Raji (cell line): ENCODE data around the gene OR13C2.
"Not testable (repeated sequence)": the region's sequence is repeated elsewhere in the genome, so short reads cannot be mapped to it uniquely, and the experiment has no call there.

Experiments used
- POLR2A ChIP-seq: IDR thresholded peaks from 2 replicates; pipeline ENCODE4 v1.6.1; 2011; ENCODE audit warnings: low read depth, low read length, control low read depth; ENCODE audit not compliant: insufficient read depth

The OR13C2 gene

GRCh38 chr9:104605527-104605926, at the start of gene OR13C2:
Gene OR13C2, minus strand, starts transcription at chr9:104605627. Its CDS starts 0 bp downstream, at chr9:104605627.
- not testable (repeated sequence) for TF ChIP-seq POLR2A

GRCh38 chr9:104635456-104635855, 30.0 kb upstream of the OR13C2 start:
- no peak for TF ChIP-seq POLR2A

- TF ChIP-seq POLR2A, result no peak
Measured at GRCh38 chr9:104633976-104634520, 28.6 kb upstream of the OR13C2 start.

GRCh38 chr9:104618104-104618503, 12.7 kb upstream of the OR13C2 start, which contains the start of gene OR13C9:
Gene OR13C9, minus strand, starts transcription at chr9:104618204. Its CDS starts 0 bp downstream, at chr9:104618204.
- TF ChIP-seq POLR2A, result no peak

GRCh38 chr9:104617418-104617817, 12.0 kb upstream of the OR13C2 start:
- no peak for TF ChIP-seq POLR2A

GRCh38 chr9:104611213-104611612, 5.8 kb upstream of the OR13C2 start:
- no peak for TF ChIP-seq POLR2A

- TF ChIP-seq POLR2A, result no peak
Measured at GRCh38 chr9:104608336-104608735, 2.9 kb upstream of the OR13C2 start.

GRCh38 chr9:104606152-104606551, 725 bp upstream of the OR13C2 start:
- TF ChIP-seq POLR2A, result no peak

GRCh38 chr9:104604801-104605200, 626 bp downstream of the OR13C2 start:
- no peak for TF ChIP-seq POLR2A

GRCh38 chr9:104599313-104599712, 6.1 kb downstream of the OR13C2 start, which contains the start of gene OR13C5:
Gene OR13C5, minus strand, starts transcription at chr9:104599413. Its CDS starts 0 bp downstream, at chr9:104599413.
- not testable (repeated sequence) for TF ChIP-seq POLR2A

GRCh38 chr9:104589626-104590025, 15.8 kb downstream of the OR13C2 start:
- TF ChIP-seq POLR2A, result no peak

GRCh38 chr9:104586496-104587180, 18.8 kb downstream of the OR13C2 start:
- no peak for TF ChIP-seq POLR2A

- TF ChIP-seq POLR2A, result no peak
Measured at GRCh38 chr9:104580562-104580961, 24.9 kb downstream of the OR13C2 start.

- no peak for TF ChIP-seq POLR2A
Measured at GRCh38 chr9:104577263-104577662, 28.2 kb downstream of the OR13C2 start.

GRCh38 chr9:104575456-104575855, 30.0 kb downstream of the OR13C2 start:
- TF ChIP-seq POLR2A, result no peak

- no peak for TF ChIP-seq POLR2A
Measured at GRCh38 chr9:104572612-104573011, 32.8 kb downstream of the OR13C2 start.
